OCI-M2 (cell line): Measurements from ENCODE around the gene HNRNPH2.

Source experiments
- DNase-seq: peaks from one replicate; lab custom pipeline; 2025; ENCODE audit not compliant: unreplicated experiment; lab: John Stamatoyannopoulos, UW

The HNRNPH2 gene

DNA sequence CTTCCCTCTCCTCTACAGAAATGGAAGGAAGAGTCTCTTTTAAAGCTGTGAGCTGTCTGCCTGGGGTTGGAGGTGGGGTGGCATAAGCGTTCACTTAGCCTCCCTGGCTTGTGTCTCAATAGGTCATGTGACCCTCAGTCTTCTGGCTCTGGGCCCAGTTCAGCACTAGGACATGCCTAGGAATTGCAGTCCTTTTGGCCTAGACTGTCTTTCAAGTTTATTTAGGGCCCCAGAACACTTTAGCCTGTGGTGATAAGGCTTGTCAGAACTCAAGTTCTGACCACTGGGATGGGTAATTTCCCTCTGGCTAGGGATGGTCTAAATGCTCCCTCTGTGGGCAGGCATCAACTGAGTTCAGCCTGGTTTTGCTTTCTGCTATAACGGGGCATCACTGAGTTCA, 42.9 kb downstream of the HNRNPH2 start:
- no peak for DNase-seq

GRCh38 chrX:101452056-101452455, 44.0 kb downstream of the HNRNPH2 start:
- no peak for DNase-seq

DNA sequence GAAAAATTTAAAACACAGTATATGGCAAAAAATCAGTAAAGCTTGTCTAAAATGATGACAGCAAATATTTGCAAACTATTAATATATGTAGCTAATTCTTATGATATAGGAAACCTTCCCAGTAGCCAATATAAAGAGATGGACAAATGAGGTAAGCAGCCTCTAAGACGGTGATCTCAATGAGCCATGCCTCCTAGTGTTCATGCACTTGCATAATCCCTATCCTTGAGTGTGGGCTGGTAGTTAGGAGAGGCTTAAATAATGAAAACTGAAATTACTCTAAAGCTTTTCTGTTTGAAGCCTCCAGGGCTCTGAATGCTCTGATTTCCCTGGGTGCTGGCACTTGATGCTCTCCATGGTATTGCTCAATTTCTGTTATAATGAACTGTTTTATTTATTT, 52.6 kb downstream of the HNRNPH2 start:
- no peak for DNase-seq

DNA sequence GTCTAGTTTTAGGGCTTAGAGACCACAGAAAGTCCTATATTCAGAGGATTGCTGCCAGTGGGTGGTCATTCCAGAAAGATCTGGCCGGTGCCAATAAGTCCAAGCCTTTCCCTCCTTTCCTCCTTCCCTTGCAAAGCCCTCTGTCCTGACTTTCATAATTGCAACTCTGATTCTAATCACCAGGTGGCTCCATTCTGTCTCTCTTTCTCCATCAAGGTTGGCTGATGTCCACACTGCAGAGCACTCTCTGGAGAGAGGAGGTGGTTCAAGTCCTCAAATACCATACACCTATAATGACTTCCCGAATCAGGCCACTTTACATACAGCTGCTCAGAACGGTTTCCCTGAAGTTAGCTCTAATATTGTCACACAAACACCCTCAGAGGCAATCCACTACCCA, 54.9 kb downstream of the HNRNPH2 start:
- no peak for DNase-seq
